Suprapubic skin (tissue), 4 donors: ENCODE data around the gene CPNE4. TPM values are rescaled to one million over a fixed set of nuclear protein-coding genes. Genes with fewer than 3 reads are reported as not detected.

Experiments
- DNase-seq, 2 donors: peaks; one replicate each; pipeline ENCODE4 v3.0.0-alpha.2; 2019; ENCODE audit warnings: low spot score in 2 of 2
- H3K27ac ChIP-seq: fragments of 200-600 bp; sonication (generic); one replicate; pipeline ENCODE4 v1.5.1; 2019
- H3K27me3 ChIP-seq: fragments of 200-600 bp; sonication (generic); one replicate; pipeline ENCODE4 v1.5.1; 2019
- H3K36me3 ChIP-seq: fragments of 200-600 bp; sonication (generic); one replicate; pipeline ENCODE4 v1.5.1; 2019
- H3K4me1 ChIP-seq: fragments of 200-600 bp; sonication (generic); one replicate; pipeline ENCODE4 v1.5.1; 2019
- H3K4me3 ChIP-seq: fragments of 200-600 bp; sonication (generic); one replicate; pipeline ENCODE4 v1.5.1; 2019; ENCODE audit warnings: mild to moderate bottlenecking
- H3K9me3 ChIP-seq: fragments of 200-600 bp; sonication (generic); one replicate; pipeline ENCODE4 v1.5.1; 2019
- EP300 ChIP-seq: sonication (generic); formaldehyde crosslinking; IDR thresholded peaks from one replicate; pipeline ENCODE4 v1.6.1; 2017; ENCODE audit warnings: antibody characterized with exemption
- POLR2A ChIP-seq, 2 donors: fragments of 450-650 bp; IDR thresholded peaks; one replicate each; pipeline ENCODE4 v1.6.1; 2017; ENCODE audit warnings: antibody characterized with exemption in 2 of 2, mild to moderate bottlenecking in 2 of 2, moderate library complexity in 2 of 2
- POLR2AphosphoS5 ChIP-seq, 3 donors: sonication (generic); formaldehyde crosslinking; IDR thresholded peaks; one replicate each; pipeline ENCODE4 v1.6.1; 2017; ENCODE audit warnings: antibody characterized with exemption in 3 of 3
- WGBS: methylation state at CpG from one replicate; pipeline ENCODE4 v1.1.5; 2018; 5-methylcytosine and 5-hydroxymethylcytosine counted together
- total RNA-seq, 4 donors: library from RNA; depleted of rRNA; stranded (reverse); fragments of >200 nt; gene quantifications; one replicate each; pipeline ENCODE4 v1.1.0, GENCODE V29; 2016
- TF ChIP-seq, protein P1 (sequence below), 2 donors: fragments of 200-600 bp in 1 of 2; fragments of 450-650 bp in 1 of 2; sonication (generic) in 1 of 2; IDR thresholded peaks; one replicate each; pipeline ENCODE4 v1.5.1; 2016 to 2019; ENCODE audit warnings: antibody characterized with exemption in 2 of 2, mild to moderate bottlenecking in 1 of 2, moderate library complexity in 1 of 2

Gene CPNE4
- total RNA-seq = 1 to 10 TPM in 1 of 4 donors, under 1 TPM in 1, not detected in 2; 0.32 to 1.1 TPM

DNA sequence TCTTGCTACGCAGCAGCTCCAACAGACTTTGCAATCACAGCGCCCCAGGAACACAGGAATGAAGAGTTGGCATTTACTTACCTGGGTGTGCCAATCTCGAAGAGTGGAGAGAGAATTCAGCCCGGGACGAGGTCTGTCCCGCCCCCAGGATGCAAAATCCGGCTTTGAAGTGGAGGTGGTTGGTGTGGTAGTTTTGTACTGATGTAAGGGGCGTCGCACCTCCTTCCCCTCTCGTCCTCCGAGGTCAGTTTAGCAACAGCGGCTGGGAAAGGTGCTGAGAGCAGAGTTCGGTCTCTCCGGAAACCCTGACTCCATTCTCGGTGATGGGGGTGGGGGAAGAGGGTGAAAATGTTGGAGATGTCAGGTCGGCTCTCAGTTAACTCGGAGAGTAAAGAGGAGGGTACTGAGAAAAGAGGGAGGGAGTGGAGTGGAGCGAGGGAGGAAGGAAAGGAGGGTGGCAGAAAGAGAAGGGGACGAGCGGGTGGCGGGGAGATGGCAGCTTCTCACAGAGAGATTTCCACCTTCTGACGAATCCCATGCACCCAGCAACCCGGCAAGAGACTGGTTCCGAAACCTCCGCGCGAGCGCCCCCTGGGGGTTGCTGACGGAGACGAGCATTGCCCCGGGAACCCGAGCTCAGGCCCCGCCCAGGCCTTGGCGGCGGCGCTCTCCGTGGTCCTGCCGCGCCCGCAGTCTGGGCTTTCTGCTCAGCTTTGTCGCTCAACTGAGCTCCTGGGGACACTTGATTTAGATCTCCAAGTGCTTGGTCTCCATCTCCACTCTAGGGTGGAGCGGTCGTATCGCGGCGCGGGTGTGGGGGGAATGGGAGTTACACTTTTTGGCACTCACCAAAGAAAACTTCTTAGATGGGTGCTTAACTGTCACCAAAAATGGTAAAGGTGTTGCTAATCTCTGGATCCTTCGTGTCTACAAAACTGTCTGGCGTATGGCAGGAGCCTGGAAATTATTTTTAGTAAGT lies at the start of gene CPNE4:
CPNE4 (minus strand) TSS at position 529 of the 979 bp plus-strand sequence.
- no peaks in the 10 kb centered on the region for H3K9me3 ChIP-seq
- H3K4me3 ChIP-seq = peak within 1 kb of the TSS; percentile 31
- WGBS = 6% methylated on average over 49 of the region's 49 CpGs
- no peaks in the 10 kb centered on the region for H3K36me3 ChIP-seq
- peaks cover 43% of the 10 kb centered on the region for H3K27me3 ChIP-seq
- peak; percentile 72 to 80 for DNase-seq
- no peak within 1 kb of the TSS for H3K27ac ChIP-seq
- peaks cover 13% of the 10 kb centered on the region for H3K4me1 ChIP-seq
- no peak for TF ChIP-seq POLR2A (IDR thresholded peaks at IDR 0.05)
- TF ChIP-seq EP300 = no peak
- TF ChIP-seq, protein P1, sequence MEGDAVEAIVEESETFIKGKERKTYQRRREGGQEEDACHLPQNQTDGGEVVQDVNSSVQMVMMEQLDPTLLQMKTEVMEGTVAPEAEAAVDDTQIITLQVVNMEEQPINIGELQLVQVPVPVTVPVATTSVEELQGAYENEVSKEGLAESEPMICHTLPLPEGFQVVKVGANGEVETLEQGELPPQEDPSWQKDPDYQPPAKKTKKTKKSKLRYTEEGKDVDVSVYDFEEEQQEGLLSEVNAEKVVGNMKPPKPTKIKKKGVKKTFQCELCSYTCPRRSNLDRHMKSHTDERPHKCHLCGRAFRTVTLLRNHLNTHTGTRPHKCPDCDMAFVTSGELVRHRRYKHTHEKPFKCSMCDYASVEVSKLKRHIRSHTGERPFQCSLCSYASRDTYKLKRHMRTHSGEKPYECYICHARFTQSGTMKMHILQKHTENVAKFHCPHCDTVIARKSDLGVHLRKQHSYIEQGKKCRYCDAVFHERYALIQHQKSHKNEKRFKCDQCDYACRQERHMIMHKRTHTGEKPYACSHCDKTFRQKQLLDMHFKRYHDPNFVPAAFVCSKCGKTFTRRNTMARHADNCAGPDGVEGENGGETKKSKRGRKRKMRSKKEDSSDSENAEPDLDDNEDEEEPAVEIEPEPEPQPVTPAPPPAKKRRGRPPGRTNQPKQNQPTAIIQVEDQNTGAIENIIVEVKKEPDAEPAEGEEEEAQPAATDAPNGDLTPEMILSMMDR (IDR thresholded peaks at IDR 0.05) = peak; percentile 9 to 83
- peak in 1 of 3 donors; percentile 28 for TF ChIP-seq POLR2AphosphoS5 (IDR thresholded peaks at IDR 0.05)

DNA sequence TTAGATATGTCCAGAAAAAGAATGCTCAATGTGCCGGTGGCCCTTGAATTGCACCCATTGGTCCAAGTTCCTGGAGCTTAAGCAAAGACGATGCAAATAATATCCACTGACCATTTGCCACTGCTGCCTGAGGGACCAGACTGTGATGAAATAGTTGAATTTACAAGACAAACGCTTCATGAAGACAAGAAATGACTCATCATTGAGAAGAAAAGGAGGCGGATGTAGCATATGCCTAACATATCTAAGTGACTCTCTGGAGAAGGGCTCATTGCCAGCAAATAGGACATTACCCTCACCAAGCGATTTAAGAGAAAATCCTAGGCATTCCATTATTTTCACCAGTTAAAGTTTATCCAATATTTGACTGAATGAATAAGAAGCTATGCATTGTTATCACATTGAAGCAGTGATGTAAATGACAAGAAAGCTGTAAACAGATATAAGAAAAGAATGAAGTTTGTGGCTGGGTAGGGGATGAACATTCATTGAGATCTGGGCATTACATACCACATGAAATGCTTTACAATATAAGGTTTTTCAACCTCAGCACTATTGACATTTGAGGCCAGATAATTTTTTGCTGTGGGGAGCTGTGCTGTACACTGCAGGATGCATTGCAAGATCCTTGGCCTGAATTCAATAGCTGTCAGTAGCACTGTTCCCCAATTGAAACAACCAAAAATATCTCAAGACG lies 48.9 kb upstream of the CPNE4 start:
- TF ChIP-seq EP300 (no peak), POLR2A (IDR thresholded peaks at IDR 0.05) (no peak), POLR2AphosphoS5 (IDR thresholded peaks at IDR 0.05) (no peak)
- TF ChIP-seq, protein P1 (IDR thresholded peaks at IDR 0.05) = no peak
- no peak overlapping the region for H3K4me3 ChIP-seq
- no peaks in the 10 kb centered on the region for H3K27me3 ChIP-seq
- H3K27ac ChIP-seq = no peak overlapping the region
- H3K4me1 ChIP-seq = no peaks in the 10 kb centered on the region
- no peaks in the 10 kb centered on the region for H3K9me3 ChIP-seq
- no peak for DNase-seq
- whole genome bisulfite sequencing = 70% methylated on average over 6 of the region's 6 CpGs
- H3K36me3 ChIP-seq = no peaks in the 10 kb centered on the region

DNA sequence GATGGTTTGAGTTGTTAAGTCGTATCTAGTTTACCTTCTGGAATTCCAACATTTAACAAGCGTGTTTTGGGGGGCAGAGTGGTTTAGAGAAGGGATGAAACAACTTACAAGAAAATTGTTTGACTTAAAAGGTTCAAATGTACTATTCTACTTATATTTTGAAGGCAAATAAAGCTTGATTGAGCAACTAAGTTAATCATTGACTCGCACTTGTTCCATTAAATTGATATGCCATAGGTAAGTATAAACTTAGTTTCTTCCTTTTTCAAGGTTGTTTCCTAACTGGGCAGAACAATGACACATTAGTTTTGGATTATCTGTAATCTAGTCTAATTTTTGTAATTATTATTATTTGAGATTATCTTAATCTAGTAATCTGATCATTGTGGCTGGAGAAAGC lies 48.3 kb upstream of the CPNE4 start:
- no peaks in the 10 kb centered on the region for H3K4me1 ChIP-seq
- H3K36me3 ChIP-seq = no peaks in the 10 kb centered on the region
- no peak overlapping the region for H3K27ac ChIP-seq
- no peaks in the 10 kb centered on the region for H3K27me3 ChIP-seq
- DNase-seq = no peak
- H3K9me3 ChIP-seq = no peaks in the 10 kb centered on the region
- 78% methylated on average over 3 of the region's 3 CpGs for WGBS
- H3K4me3 ChIP-seq = no peak overlapping the region
- TF ChIP-seq POLR2AphosphoS5 (IDR thresholded peaks at IDR 0.05) = no peak
- no peak for TF ChIP-seq EP300
- no peak for TF ChIP-seq POLR2A (IDR thresholded peaks at IDR 0.05)
- TF ChIP-seq, protein P1 (IDR thresholded peaks at IDR 0.05) = no peak

DNA sequence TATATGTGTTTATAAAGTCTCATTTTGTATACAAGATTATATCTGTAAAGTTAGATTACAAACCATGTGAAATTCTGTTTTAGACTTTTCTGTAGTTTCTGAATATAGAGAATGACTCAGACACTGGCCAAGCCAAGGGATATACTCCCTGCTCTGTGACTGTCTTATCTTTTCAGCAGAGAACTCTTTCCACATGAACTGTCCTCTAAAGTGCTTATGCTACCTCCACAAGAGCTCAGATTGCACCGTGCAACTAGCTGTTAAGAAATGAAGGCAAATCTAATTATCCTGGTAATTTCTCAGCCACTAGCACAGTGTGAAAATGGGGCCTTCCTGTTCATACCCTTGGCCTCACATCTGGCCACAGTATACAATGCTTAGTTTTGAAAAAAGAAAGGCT lies 44.3 kb upstream of the CPNE4 start:
- Histone ChIP-seq H3K9me3 (no peaks in the 10 kb centered on the region), H3K4me1 (no peaks in the 10 kb centered on the region), H3K36me3 (no peaks in the 10 kb centered on the region), H3K27ac (no peak overlapping the region), H3K4me3 (no peak overlapping the region), H3K27me3 (no peaks in the 10 kb centered on the region)
- WGBS = 42% methylated on average over 1 of the region's 1 CpG
- TF ChIP-seq POLR2AphosphoS5 (IDR thresholded peaks at IDR 0.05) (no peak), POLR2A (IDR thresholded peaks at IDR 0.05) (no peak), EP300 (no peak)
- TF ChIP-seq, protein P1 (IDR thresholded peaks at IDR 0.05) = no peak
- DNase-seq = no peak

DNA sequence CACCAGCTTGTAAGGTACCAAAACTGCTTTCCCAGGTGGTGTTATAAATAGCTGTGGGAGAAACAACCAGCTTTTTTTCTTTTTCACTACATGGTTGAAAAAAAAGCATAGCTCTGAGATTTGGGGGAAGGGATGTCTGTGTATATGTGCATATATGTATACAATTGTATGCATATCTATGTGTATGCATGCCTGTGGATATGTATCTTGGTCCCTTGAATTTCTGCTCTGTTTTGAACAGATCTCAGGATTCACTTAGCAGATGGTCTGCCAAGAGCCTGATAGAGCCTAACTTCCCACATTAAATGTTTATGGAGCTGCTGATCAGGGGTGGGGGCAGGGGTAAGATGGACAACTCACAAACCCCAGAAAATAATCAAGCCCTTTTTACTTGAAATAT lies 39.0 kb upstream of the CPNE4 start:
- Histone ChIP-seq H3K27ac (no peak overlapping the region), H3K27me3 (no peaks in the 10 kb centered on the region), H3K4me3 (no peak overlapping the region), H3K36me3 (no peaks in the 10 kb centered on the region), H3K4me1 (no peaks in the 10 kb centered on the region), H3K9me3 (no peaks in the 10 kb centered on the region)
- DNase-seq = no peak
- TF ChIP-seq, protein P1 (IDR thresholded peaks at IDR 0.05) = no peak
- TF ChIP-seq POLR2AphosphoS5 (IDR thresholded peaks at IDR 0.05) (no peak), EP300 (no peak), POLR2A (IDR thresholded peaks at IDR 0.05) (no peak)
